GM12872 (cell line): ENCODE results near the gene SMPDL3B.

Experiments used
- TF ChIP-seq, protein P1 (sequence below): IDR thresholded peaks from 3 replicates; pipeline ENCODE4 v1.5.1; 2011; ENCODE audit warnings: low read depth, mild to moderate bottlenecking, low read length, moderate library complexity; ENCODE audit not compliant: insufficient read depth

Gene SMPDL3B

DNA sequence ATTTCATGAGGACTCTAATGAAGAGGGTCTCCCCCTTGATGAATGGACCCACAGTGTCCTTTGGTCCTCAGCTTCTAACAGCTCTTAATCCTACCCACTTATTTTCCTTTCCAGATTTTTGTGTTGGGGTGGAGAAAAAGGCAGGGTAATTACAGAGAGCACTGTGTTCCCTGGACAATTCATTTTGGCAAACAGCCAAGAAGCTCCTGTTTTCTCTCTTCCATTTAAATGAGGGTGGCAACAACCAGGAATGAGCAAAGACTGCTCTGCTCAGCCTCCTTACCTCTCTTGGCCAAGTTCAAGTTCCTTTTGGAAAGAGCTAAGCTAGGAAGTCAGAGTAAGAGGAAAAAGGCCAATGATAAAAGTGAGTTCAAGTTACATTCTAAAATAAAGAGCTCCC lies 36.9 kb downstream of the SMPDL3B start:
- TF ChIP-seq, protein P1, sequence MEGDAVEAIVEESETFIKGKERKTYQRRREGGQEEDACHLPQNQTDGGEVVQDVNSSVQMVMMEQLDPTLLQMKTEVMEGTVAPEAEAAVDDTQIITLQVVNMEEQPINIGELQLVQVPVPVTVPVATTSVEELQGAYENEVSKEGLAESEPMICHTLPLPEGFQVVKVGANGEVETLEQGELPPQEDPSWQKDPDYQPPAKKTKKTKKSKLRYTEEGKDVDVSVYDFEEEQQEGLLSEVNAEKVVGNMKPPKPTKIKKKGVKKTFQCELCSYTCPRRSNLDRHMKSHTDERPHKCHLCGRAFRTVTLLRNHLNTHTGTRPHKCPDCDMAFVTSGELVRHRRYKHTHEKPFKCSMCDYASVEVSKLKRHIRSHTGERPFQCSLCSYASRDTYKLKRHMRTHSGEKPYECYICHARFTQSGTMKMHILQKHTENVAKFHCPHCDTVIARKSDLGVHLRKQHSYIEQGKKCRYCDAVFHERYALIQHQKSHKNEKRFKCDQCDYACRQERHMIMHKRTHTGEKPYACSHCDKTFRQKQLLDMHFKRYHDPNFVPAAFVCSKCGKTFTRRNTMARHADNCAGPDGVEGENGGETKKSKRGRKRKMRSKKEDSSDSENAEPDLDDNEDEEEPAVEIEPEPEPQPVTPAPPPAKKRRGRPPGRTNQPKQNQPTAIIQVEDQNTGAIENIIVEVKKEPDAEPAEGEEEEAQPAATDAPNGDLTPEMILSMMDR: no peak

DNA sequence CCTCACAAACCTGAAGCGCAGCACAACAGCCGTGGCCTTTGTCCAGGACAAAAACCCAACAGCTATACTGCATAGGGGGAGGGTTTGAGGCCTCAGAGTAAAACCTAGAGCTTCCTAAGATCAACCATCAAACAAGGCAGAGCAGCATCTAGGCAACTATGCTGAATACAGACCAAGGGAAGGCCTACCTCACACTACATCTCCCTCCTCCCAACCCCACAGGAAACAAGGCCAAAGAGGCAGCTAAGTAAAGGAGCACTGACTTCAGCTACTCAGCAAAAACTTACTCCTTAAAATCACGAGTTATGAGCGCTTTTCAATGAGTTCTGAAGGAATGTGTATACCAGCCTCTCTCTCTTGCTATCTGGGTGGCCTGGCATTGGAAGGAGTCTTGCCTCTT lies 37.3 kb downstream of the SMPDL3B start:
- TF ChIP-seq, protein P1: no peak

DNA sequence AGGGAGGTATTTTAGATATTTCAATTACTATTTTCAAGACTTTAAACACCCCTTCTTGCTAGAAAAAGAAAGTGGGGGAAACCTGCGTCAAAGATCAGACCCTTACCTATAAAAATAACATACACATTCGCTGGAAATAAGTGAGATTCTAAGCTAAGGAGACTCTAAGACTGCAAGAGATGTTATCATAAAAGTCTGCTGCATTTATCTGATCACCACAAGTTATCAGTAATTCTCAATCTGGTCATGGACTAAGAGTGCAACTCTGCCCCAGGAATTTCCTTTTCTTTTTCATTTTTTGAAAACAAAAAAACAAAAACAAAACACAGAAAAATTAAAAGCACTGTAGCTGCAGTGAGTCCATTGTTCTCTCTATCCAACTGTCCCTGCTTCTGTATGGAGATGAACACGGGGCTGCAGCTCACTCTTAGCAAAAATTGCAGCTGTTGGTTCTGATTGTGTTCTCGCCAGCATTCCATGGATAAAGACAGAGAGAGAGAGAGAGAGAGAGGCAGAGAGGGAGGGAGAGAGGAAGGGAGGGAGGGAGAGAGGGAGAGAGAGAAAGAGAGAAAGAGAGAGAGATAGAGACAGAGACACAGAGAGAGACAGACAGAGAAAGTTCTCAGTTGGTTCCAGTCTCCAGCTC lies 39.1 kb downstream of the SMPDL3B start:
- TF ChIP-seq, protein P1: no peak

DNA sequence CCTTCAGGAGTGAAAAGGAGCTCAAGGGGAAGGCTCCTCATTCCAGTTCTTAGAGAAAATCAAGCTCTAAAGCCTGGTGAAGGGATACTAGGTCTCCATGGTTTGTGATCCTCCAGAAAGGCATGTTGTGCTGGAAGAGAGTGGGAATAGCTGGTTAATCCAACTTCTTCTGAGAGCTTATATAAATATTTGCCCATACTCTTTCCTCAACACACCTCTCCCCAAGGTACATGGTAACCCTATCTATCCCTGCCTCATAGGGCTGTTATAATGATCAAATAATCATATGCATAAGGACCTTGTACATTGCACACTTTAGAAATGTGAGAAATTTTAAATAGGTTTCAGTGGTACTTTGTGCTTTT lies 39.6 kb downstream of the SMPDL3B start:
- TF ChIP-seq, protein P1: no peak

DNA sequence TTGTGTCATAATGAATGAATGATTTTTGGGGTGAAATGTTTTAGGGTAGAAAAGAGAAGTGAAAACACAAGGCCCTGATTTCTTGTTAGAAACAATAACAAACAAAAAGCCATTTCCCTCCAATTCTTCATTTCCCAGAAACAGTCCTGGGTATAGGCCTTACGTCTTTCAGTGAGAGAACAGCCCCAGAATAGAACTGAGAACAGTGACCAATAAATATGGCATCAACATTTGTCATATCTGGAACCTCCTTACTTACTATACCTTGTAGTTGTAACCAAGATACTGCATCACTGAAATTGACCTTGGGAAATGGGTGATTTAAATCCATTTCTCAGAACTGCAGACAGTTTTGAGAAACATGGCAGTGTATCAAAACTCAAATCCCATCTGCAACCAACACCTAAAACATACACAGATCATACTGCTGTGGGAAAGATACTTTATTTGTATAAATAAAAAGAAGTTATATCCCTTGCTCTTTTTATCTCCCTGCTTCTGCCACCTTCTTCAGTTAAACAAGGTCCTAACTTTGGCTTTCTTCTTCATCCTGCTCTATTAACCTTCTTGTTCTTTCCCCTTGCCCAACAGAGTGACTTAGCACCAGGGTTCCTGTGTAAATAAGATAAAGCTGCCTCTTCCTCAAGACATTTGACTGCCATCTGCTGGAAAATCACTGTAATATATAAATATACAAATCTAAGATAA lies 44.5 kb downstream of the SMPDL3B start:
- TF ChIP-seq, protein P1: peak; percentile 38; the same call in 2 of the 3 replicates

DNA sequence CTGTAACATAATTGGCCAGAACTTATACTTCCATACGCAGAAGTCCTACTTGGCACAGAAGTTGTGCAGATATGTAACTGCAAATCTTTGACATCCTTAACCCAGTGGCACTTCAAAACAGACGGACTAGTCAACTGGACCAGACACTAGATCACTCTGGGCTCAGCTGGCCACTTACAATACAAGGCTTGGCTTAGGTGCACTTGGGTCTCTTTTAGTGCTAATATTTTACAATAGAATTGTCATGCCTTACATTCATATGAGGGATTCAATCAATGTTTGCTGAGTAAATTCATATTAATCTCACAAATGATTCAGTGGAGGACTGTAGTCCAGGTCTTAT lies 45.0 kb downstream of the SMPDL3B start:
- TF ChIP-seq, protein P1: no peak

DNA sequence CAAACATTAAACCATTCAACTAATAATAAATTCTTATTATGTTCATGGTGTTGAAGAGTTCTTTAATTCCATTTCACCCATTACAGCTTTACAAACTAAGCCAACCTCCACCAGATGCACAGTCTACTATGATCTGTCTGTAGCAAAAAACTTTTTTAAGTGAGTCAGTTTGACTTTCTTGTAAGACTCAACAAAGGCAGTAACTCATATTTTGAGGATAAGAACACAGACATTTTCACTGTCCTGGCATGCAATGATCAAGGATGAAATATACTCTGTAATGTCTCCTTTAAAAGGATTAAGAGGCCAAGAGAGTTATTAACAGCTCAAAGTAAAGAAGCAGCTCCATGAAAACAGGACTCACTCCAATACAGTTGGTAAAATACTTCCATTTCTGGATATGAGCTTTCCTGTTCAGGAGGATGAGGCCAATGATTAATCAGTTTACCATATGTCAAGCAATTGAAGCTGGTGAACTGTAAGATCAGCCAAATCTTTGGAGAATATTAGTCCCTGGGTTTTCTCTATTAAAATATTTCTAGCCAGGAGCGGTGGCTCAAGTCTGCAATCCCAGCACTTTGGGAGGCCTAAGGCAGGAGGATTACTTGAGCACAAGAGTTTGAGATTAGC lies 45.5 kb downstream of the SMPDL3B start:
- TF ChIP-seq, protein P1: no peak
